Measurements from ENCODE around the gene SHOC2. TPM values are rescaled to one million over a fixed set of nuclear protein-coding genes. Genes with fewer than 3 reads are reported as not detected.

The SHOC2 gene
- total RNA-seq, 4 donors from 2014 or later: 28.4 to 41.9 (median 36.2) TPM

DNA sequence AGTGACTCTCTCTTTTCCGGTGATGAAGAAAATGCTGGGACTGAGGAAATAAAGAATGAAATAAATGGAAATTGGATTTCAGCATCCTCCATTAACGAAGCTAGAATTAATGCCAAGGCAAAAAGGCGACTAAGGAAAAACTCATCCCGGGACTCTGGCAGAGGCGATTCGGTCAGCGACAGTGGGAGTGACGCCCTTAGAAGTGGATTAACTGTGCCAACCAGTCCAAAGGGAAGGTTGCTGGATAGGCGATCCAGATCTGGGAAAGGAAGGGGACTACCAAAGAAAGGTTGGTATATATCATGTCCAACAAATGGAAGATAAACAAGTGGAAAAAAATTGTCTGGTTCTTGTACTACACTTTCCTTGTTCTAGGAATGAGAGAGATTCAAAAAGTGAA, 38.2 kb upstream of the SHOC2 start:
- 75 to 89% methylated on average over 9 of the region's 9 CpGs for WGBS, 2 donors
- no peak for DNase-seq (ENCODE audit: low spot score in 2 of 2)
- intact Hi-C loops (cut with DNase I; ENCODE audit: low total_unique reads): no loop called here
- no peak overlapping the region for H3K4me3 ChIP-seq (ENCODE audit: low read depth, poor library complexity, severe bottlenecking)
- TF ChIP-seq, protein P1, sequence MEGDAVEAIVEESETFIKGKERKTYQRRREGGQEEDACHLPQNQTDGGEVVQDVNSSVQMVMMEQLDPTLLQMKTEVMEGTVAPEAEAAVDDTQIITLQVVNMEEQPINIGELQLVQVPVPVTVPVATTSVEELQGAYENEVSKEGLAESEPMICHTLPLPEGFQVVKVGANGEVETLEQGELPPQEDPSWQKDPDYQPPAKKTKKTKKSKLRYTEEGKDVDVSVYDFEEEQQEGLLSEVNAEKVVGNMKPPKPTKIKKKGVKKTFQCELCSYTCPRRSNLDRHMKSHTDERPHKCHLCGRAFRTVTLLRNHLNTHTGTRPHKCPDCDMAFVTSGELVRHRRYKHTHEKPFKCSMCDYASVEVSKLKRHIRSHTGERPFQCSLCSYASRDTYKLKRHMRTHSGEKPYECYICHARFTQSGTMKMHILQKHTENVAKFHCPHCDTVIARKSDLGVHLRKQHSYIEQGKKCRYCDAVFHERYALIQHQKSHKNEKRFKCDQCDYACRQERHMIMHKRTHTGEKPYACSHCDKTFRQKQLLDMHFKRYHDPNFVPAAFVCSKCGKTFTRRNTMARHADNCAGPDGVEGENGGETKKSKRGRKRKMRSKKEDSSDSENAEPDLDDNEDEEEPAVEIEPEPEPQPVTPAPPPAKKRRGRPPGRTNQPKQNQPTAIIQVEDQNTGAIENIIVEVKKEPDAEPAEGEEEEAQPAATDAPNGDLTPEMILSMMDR (IDR thresholded peaks at IDR 0.05): no peak
- no peak for TF ChIP-seq POLR2A (IDR thresholded peaks at IDR 0.05)

DNA sequence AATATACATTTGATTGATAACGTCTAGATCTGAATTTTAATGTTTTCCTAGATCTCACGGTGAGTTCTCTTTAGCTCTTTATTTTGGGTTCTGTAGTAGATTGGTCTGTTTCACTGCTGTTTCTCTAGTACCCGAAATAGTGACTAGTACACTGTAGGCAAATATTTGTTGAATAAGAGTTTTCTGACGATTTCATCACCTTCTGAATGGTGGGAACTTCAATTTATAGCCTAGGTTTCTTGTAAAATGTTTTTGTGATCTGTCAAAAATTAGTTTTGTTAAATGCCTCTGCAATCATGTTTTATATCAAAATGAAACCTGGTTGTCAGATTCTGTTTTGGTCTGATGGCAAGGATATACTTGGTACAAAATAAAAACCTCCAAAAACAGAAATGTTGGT, 37.5 kb upstream of the SHOC2 start:
- H3K4me3 ChIP-seq (ENCODE audit: low read depth, poor library complexity, severe bottlenecking): no peak overlapping the region
- intact Hi-C loops (cut with DNase I; ENCODE audit: low total_unique reads): no loop called here
- no peak for DNase-seq (ENCODE audit: low spot score in 2 of 2)
- TF ChIP-seq POLR2A (IDR thresholded peaks at IDR 0.05): no peak
- TF ChIP-seq, protein P1 (IDR thresholded peaks at IDR 0.05): no peak
- WGBS, 2 donors: 69 to 75% methylated on average over 4 of the region's 4 CpGs

DNA sequence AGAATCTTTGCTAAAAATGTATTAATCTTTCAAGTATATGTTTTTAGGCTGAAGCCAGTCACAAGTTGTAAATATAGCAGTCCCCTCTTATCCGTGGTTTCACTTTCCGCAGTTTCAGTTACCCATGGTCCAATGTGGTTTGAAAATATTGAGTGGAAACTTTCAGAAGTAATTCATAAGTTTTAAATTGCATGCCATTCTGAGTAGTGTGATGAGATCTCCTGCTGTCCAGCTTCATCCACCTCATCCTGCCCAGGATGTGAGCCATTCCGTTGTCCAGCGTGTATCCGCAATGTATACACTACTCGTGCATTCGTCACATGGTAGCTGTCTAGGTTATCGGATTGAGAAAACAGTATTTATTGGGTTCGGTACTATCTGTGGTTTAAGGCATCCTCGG, 35.5 kb upstream of the SHOC2 start:
- intact Hi-C loops (cut with DNase I; ENCODE audit: low total_unique reads): no loop called here
- no peak overlapping the region for H3K4me3 ChIP-seq (ENCODE audit: low read depth, poor library complexity, severe bottlenecking)
- 89 to 90% methylated on average over 10 of the region's 10 CpGs for WGBS, 2 donors
- TF ChIP-seq POLR2A (IDR thresholded peaks at IDR 0.05): no peak
- TF ChIP-seq, protein P1 (IDR thresholded peaks at IDR 0.05): no peak
- DNase-seq (ENCODE audit: low spot score in 2 of 2): no peak

DNA sequence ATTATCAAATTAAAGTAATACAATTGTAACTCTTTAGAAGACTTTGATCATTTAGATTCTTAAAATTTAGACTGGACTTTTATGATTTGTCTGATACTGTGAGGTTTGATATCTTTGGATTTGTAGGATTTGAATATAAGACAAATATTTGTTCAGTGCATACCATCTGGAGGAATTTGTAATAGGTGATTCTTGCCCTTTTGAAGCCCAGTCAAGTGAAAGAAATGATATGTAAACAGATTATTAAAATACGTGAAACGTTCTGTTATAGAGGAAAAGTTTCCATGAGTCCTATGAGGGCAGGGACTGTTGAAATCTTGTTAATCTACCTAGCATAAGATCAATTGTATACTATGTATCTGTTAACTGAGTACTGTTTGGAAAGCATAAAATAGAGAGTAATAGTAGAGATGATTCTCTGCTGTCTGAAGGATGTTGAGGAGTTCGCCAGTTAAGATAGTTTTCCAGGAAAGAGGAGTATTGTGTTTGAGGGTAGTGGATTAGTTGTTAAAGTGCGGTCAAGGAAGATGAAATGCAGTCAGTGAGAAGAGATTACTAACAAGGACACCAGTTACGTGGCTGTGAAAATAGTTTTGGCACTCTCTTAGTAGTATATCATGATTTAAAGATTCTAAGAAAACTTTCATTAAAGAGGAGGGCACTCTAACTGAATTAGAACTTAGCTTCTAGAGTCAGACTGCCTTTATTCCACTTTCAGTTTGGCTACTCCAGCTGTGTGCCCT, 33.3 kb upstream of the SHOC2 start:
- TF ChIP-seq POLR2A (IDR thresholded peaks at IDR 0.05): no peak
- TF ChIP-seq, protein P1 (IDR thresholded peaks at IDR 0.05): no peak
- intact Hi-C loops (cut with DNase I; ENCODE audit: low total_unique reads): no loop called here
- no peak for DNase-seq (ENCODE audit: low spot score in 2 of 2)
- 60 to 61% methylated on average over 5 of the region's 5 CpGs for WGBS, 2 donors
- H3K4me3 ChIP-seq (ENCODE audit: low read depth, poor library complexity, severe bottlenecking): no peak overlapping the region

DNA sequence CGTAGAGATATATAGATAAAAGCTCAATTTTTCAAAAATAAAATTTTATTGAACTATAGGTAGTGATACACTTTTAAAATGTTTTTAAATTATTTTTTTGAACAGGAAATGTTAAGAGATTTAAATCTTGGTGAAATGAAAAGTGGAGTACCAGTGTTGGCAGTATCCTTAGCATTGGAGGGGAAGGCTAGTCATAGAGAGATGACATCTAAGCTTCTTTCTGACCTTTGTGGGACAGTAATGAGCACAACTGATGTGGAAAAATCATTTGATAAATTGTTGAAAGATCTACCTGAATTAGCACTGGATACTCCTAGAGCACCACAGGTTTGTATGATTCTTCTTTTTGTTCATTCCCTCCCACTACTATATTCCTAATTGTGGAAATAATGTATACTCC, 31.8 kb upstream of the SHOC2 start:
- intact Hi-C loops (cut with DNase I; ENCODE audit: low total_unique reads): no loop called here
- no peak for DNase-seq (ENCODE audit: low spot score in 2 of 2)
- WGBS, 2 donors: 92 to 98% methylated on average over 1 of the region's 1 CpG
- H3K4me3 ChIP-seq (ENCODE audit: low read depth, poor library complexity, severe bottlenecking): no peak overlapping the region
- TF ChIP-seq, protein P1 (IDR thresholded peaks at IDR 0.05): no peak
- TF ChIP-seq POLR2A (IDR thresholded peaks at IDR 0.05): no peak
